GM12878 (cell line): Measurements from ENCODE around the gene ACSM6. TPM values are rescaled to one million over a fixed set of nuclear protein-coding genes. Genes with fewer than 3 reads are reported as not detected.
"Not testable (repeated sequence)": the region's sequence is repeated elsewhere in the genome, so short reads cannot be mapped to it uniquely, and the experiment has no call there.

Experiments used
- ATAC-seq: fragments of 200-7000 bp; cut with Tn5 transposase; 3 replicates; pipeline ENCODE4 v1.9.1; 2020; ENCODE audit warnings: mild to moderate bottlenecking, moderate library complexity
- BruUV-seq: library from RNA; stranded (reverse); fragments of 400-500 nt; replicated peaks from 2 replicates; lab custom pipeline; 2021; lab: Mats Ljungman, UMichigan
- CTCF ChIA-PET: fragments of 300-600 bp; sonication (Branson Sonifier 250); formaldehyde crosslinking; extraction: SDS; loops from one replicate; lab custom pipeline; 2021; ENCODE audit warnings: inconsistent platforms; lab: Yijun Ruan, JAX
- POLR2A ChIA-PET: fragments of 350-600 bp; formaldehyde crosslinking; extraction: SDS; loops from one replicate; lab custom pipeline; 2021; ENCODE audit warnings: inconsistent platforms; lab: Charles Lee
- RAD21 ChIA-PET: fragments of 300-600 bp; sonication (Branson Sonifier 250); formaldehyde crosslinking; loops from one replicate; lab custom pipeline; 2023; ENCODE audit warnings: antibody characterized with exemption; ENCODE audit not compliant: unreplicated experiment; lab: Charles Lee
- SMC1A ChIA-PET: fragments of 300-600 bp; sonication (Branson Sonifier 250); formaldehyde crosslinking; loops from one replicate; lab custom pipeline; 2023; ENCODE audit not compliant: unreplicated experiment, uncharacterized antibody; lab: Charles Lee
- DNase-seq: peaks from one replicate; pipeline ENCODE4 v3.0.0-alpha.2; 2011; ENCODE audit warnings: low read depth, low spot score
- FAIRE-seq: peaks from 3 replicates; lab custom pipeline; 2011; peaks lifted over from hg19 to GRCh38; lab: Jason Lieb, UNC
- H2AFZ ChIP-seq: 2 replicates; pipeline ENCODE4 v1.6.0; 2011; ENCODE audit warnings: low read depth, low read length, control low read depth; ENCODE audit not compliant: control insufficient read depth
- H3K27ac ChIP-seq: 2 replicates; pipeline ENCODE4 v1.5.1; 2011; ENCODE audit warnings: control low read depth; ENCODE audit not compliant: control insufficient read depth, insufficient read depth
- H3K27me3 ChIP-seq, 2 experiments: replicated peaks in 1 of 2; 2 replicates each; pipeline versions ENCODE4 v1.6.0 to v1.6.1; 2011; ENCODE audit warnings: low read length in 1 of 2; ENCODE audit not compliant: control insufficient read depth in 2 of 2, insufficient read depth in 2 of 2
- H3K36me3 ChIP-seq, 2 experiments: 2 replicates each; pipeline ENCODE4 v1.5.1; 2011; ENCODE audit warnings: low read length in 1 of 2; ENCODE audit not compliant: control insufficient read depth in 2 of 2, insufficient read depth in 2 of 2
- H3K4me1 ChIP-seq: 2 replicates; pipeline ENCODE4 v1.6.1; 2011; ENCODE audit warnings: mild to moderate bottlenecking, low read length, moderate library complexity, mixed read lengths; ENCODE audit not compliant: control insufficient read depth, insufficient read depth
- H3K4me2 ChIP-seq: 2 replicates; pipeline ENCODE4 v1.6.0; 2011; ENCODE audit warnings: control low read depth; ENCODE audit not compliant: control insufficient read depth, insufficient read depth
- H3K4me3 ChIP-seq: fragments of 200-600 bp; sonication (generic); 2 replicates; pipeline ENCODE4 v1.5.1; 2016
- H3K79me2 ChIP-seq: 2 replicates; pipeline ENCODE4 v1.6.0; 2011; ENCODE audit warnings: low read length; ENCODE audit not compliant: control insufficient read depth, insufficient read depth
- H3K9ac ChIP-seq: 2 replicates; pipeline ENCODE4 v1.8.0; 2011; ENCODE audit warnings: low read length, control low read depth, mixed read lengths; ENCODE audit not compliant: control insufficient read depth, insufficient read depth
- H3K9me3 ChIP-seq: replicated peaks from 3 replicates; pipeline ENCODE4 v1.5.1; 2011; ENCODE audit warnings: mild to moderate bottlenecking, low read length; ENCODE audit not compliant: control insufficient read depth, insufficient read depth
- H4K20me1 ChIP-seq: 2 replicates; pipeline ENCODE4 v1.6.0; 2011; ENCODE audit not compliant: control insufficient read depth, insufficient read depth
- JUND ChIP-seq: IDR thresholded peaks from 2 replicates; pipeline ENCODE4 v1.6.1; 2012; ENCODE audit warnings: low read depth, mild to moderate bottlenecking, low read length, improper control_type of control experiment, moderate library complexity
- MYB ChIP-seq: fragments of 150-350 bp; IDR thresholded peaks from 2 replicates; pipeline ENCODE4 v1.6.1; 2014; ENCODE audit warnings: mild to moderate bottlenecking, low read depth, low read length, borderline replicate concordance
- NFYA ChIP-seq: IDR thresholded peaks from 2 replicates; pipeline ENCODE4 v1.6.1; 2011; ENCODE audit warnings: low read depth, mild to moderate bottlenecking, low read length, improper control_type of control experiment, borderline replicate concordance
- NFYB ChIP-seq: IDR thresholded peaks from 2 replicates; pipeline ENCODE4 v1.6.1; 2011; ENCODE audit warnings: low read depth, mild to moderate bottlenecking, low read length, improper control_type of control experiment, moderate library complexity; ENCODE audit not compliant: insufficient read depth
- RBBP5 ChIP-seq: fragments of 200-600 bp; sonication (generic); conservative IDR thresholded peaks from 2 replicates; pipeline ENCODE4 v1.6.1; 2016
- SREBF1 ChIP-seq: IDR thresholded peaks from 2 replicates; pipeline ENCODE4 v1.6.1; 2012; ENCODE audit warnings: mild to moderate bottlenecking, low read length
- STAT3 ChIP-seq: IDR thresholded peaks from 2 replicates; pipeline ENCODE4 v1.6.1; 2011; ENCODE audit warnings: low read depth, low read length, improper control_type of control experiment
- SUZ12 ChIP-seq: fragments of 200-600 bp; sonication (generic); IDR thresholded peaks from one replicate; pipeline ENCODE4 v1.6.1; 2018; ENCODE audit warnings: antibody characterized with exemption, mild to moderate bottlenecking; ENCODE audit not compliant: unreplicated experiment
- TCF12 ChIP-seq: IDR thresholded peaks from 2 replicates; pipeline ENCODE4 v1.6.1; 2011; ENCODE audit warnings: low read depth, mild to moderate bottlenecking, low read length
- YY1 ChIP-seq: IDR thresholded peaks from 2 replicates; pipeline ENCODE4 v1.6.1; 2011; ENCODE audit warnings: low read depth, mild to moderate bottlenecking, low read length
- ZZZ3 ChIP-seq: IDR thresholded peaks from 2 replicates; pipeline ENCODE4 v1.6.1; 2011; ENCODE audit warnings: low read depth; ENCODE audit not compliant: control insufficient read depth, insufficient read length
- WGBS: methylation state at CpG from one replicate; pipeline ENCODE4 v1.1.6; 2016; ENCODE audit warnings: low lambda C conversion rate; ENCODE audit not compliant: insufficient replicate concordance, insufficient coverage; ENCODE audit errors: missing lambda C conversion rate; 5-methylcytosine and 5-hydroxymethylcytosine counted together
- in situ Hi-C: fragments of 300-500 bp; cut with MboI; formaldehyde crosslinking; loops from 9 replicates; pipeline ENCODE4 v1.14.3; 2018; ENCODE audit warnings: mixed read lengths
- intact Hi-C: fragments of 100-400 bp; cut with micrococcal nuclease; formaldehyde crosslinking; loops from one replicate; pipeline ENCODE4 v1.14.2; 2022; ENCODE audit not compliant: unreplicated experiment
- polyA plus RNA-seq, 11 experiments: library from polyadenylated mRNA; depleted of rRNA in 4 of 11; unstranded in 6 of 11; stranded (reverse) in 5 of 11; fragments of >200 nt; fragmentation: Nextera tagmentation in 4 of 11; fragmentation: Illumina TruSeq in 1 of 11; extraction: Ambion mirVana in 4 of 11; extraction: Trizol in 1 of 11; gene quantifications; 1 replicate in 1 of 11; 2 replicates in 10 of 11; pipeline versions ENCODE4 v1.2.1 to v1.2.3, GENCODE V29; 2011 to 2016; ENCODE audit warnings: inconsistent platforms in 2 of 11, missing spikeins in 2 of 11, low read depth in 1 of 11
- total RNA-seq, 4 experiments: library from RNA; depleted of rRNA in 3 of 4; stranded (reverse); fragments of >200 nt in 3 of 4; fragmentation: Illumina TruSeq in 1 of 4; extraction: Trizol in 1 of 4; gene quantifications; 2 replicates each; pipeline versions ENCODE4 v1.2.1 to v1.2.3, GENCODE V29; 2013 to 2021

ACSM6 gene
- total and polyA plus RNA-seq, 10 of the 15 experiments (the other 5 are each of a cell fraction or from before 2014, with no cell fraction given): 0.06 to 0.21 (median 0.20) TPM; not detected in 7

- H2AFZ ChIP-seq, H3K36me3 ChIP-seq, ATAC-seq, H3K79me2 ChIP-seq, FAIRE-seq, H3K9me3 ChIP-seq, intact Hi-C loops, in situ Hi-C loops, SMC1A ChIA-PET, BruUV-seq, POLR2A ChIA-PET, DNase-seq, H3K27ac ChIP-seq, H3K9ac ChIP-seq, H4K20me1 ChIP-seq, H3K4me3 ChIP-seq, H3K27me3 ChIP-seq, RAD21 ChIA-PET, CTCF ChIA-PET, H3K4me1 ChIP-seq, H3K4me2 ChIP-seq: not testable (repeated sequence)
- 80% methylated on average over 12 of the region's 14 CpGs for WGBS
Measured at GRCh38 chr10:95228934-95229723, 35.1 kb downstream of the ACSM6 start.

DNA sequence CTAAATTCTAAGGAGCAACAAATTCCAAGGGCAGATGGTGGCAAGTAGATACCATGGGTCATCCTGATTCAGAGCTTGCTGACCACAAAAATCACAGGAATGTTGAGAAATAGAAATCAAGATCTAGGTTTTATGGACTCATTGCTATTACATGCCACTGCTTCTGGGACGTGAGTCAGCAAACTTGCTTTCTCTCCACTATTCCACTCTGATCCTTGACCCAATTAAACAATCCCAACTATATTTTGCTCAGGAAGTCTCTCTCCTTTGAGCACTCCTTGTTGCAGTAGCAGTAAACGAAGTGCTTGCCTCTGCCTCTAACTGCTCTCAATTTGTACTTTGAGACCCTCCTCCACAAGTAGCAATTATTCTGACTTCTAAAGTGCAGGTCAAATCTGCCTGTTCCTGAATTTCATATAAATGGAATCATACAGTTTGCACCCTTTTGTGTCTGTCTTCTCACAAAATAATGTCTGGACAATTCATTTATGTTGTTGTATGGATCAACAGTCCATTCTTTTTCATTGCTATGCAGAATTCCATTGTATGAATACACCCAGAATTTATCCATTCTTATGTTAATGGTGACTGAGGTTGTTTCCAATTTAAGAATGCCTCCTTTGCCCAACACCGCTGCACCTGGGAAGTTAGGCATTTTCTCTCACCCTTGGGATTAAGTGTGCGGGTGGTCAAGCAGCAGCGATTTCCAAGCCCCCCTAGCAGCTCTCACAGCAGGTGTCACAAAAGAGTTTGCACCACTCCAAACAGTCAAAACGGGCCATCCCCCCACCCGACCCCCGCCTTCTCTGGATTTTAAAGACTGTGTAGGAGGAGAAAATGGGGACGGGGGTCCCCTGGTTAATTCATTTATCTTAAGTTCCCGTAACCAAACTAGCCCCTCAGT, 35.9 kb downstream of the ACSM6 start:
- peak overlapping the region; percentile 99 for H3K4me2 ChIP-seq
- intact Hi-C loops: no loop called here
- H3K4me1 ChIP-seq: peaks cover 7% of the 10 kb centered on the region
- 53% methylated on average over 10 of the region's 10 CpGs for WGBS
- peak overlapping the region; percentile 76 for H3K9ac ChIP-seq
- no peaks in the 10 kb centered on the region for H3K79me2 ChIP-seq
- ChIA-PET SMC1A (interaction anchor here (1.4 kb wide), 1 partner anchor 17 kb away, joined by 4 read pairs; no protein-coding TSS in a partner anchor), CTCF (interaction anchor here (1.4 kb wide), 1 partner anchor 132 kb away, joined by 5 read pairs; no protein-coding TSS in a partner anchor), POLR2A (no interaction called here), RAD21 (no interaction called here)
- no peak for FAIRE-seq
- in situ Hi-C loops: no loop called here
- H3K4me3 ChIP-seq: peak overlapping the region; percentile 69; the same call in 1 of the 2 replicates
- peaks cover 7 to 9% of the 10 kb centered on the region in 2 experiments for H3K36me3 ChIP-seq
- H3K27me3 ChIP-seq: no peaks in the 10 kb centered on the region
- no peaks in the 10 kb centered on the region for H4K20me1 ChIP-seq
- H2AFZ ChIP-seq: peak overlapping the region; percentile 99
- H3K9me3 ChIP-seq: no peaks in the 10 kb centered on the region
- peak overlapping the region; percentile 71 for H3K27ac ChIP-seq
- BruUV-seq: no TSS peak
- TF ChIP-seq TCF12 (no peak), YY1 (no peak), STAT3 (no peak), SREBF1 (no peak), NFYA (no peak), RBBP5 (no peak), SUZ12 (no peak), MYB (no peak), ZZZ3 (no peak), NFYB (no peak), JUND (no peak)
- no peak for ATAC-seq
- DNase-seq: no peak
